Measurements from ENCODE around the gene LRRC25.

The LRRC25 gene

GRCh38 chr19:18346091-18346490, 51.3 kb downstream of the LRRC25 start:
- no peak for DNase-seq (ENCODE audit: low read depth in 2 of 2)

DNA sequence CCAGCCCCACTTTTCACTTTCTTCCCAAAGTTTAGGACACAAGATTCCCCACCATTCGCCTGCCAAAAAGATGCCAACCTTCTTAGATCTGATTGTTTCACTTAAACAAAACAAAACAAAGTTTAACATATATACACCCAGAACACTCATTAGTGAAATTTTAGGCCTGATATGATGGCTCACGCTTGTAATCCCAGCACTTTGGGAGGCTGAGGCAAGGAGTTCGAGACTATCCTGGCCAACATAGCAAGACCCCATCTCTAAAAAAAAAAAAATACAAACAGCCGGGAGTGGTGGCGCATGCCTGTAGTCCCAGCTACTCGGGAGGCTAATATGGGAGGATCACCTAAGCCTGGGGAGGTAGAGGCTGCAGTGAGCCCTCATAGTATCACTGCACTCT, 52.1 kb downstream of the LRRC25 start:
- no peak for DNase-seq (ENCODE audit: low read depth in 2 of 2)

DNA sequence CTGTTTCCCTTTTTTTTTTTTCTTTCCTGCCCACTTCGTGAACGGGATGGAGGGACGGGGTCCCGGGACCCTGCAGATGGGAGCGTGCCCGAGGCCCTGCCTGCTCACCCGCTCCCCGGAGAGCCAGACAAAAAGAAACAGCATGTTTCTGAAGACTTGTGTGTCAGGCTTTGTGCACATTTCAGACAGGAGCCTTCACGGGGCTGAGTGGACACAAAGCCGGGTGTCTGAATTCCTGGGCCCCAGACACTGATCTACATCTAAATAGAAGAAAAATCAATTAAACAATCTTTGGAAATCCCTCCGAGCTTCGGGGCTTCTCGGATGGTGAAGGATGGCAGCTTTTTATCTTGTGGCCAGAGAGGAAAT, 52.9 kb downstream of the LRRC25 start:
- no peak for DNase-seq (ENCODE audit: low read depth in 2 of 2)

DNA sequence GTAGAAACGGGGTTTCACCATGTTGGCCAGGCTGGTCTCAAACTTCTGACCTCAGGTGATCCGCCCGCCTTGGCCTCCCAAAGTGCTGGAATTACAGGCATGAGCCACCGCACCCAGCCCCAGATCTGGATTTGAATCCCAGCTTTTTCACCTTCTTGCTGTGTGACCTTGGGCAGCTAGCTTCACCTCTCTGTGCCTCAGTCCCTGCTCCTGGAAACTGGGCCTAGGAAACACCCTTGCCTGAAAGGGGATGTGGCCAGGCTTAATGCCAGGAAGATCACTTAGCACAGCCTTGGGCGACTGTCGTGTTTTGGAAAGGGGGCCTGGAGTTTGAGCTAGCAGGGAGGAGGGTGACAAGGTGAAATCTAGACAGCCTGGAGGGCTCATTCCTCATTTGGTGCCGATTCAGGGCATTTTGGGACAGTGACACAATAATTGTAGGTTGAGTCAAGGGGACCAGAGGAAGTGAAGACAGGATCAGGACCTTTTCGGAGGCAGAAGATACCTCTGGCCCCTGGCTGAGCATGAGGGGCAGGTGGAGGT, 55.3 kb downstream of the LRRC25 start:
- DNase-seq (ENCODE audit: low read depth in 2 of 2), result no peak

Data from stimulated activated CD4-positive, alpha-beta T cell treated with anti-CD3 and anti-CD28 coated beads, Interleukin-1b, Interleukin-23, amount 100 ng/mL, for 4 hours (primary cell).